AML-193 (cell line): Measurements from ENCODE around the gene CCNK.

Experiments
- DNase-seq, 2 experiments: peaks; one replicate each; lab custom pipeline; 2025; lab: John Stamatoyannopoulos, UW

Gene CCNK

GRCh38 chr14:99535908-99536778, 54.9 kb downstream of the CCNK start:
- DNase-seq = no peak

- no peak for DNase-seq
These were observed 56.2 kb downstream of the CCNK start for GRCh38 chr14:99537399-99537798.

- no peak for DNase-seq
These were observed 57.1 kb downstream of the CCNK start for GRCh38 chr14:99538275-99538674.

GRCh38 chr14:99538733-99539132, 57.5 kb downstream of the CCNK start:
- DNase-seq = no peak

- DNase-seq = no peak
These were observed 58.3 kb downstream of the CCNK start for GRCh38 chr14:99539491-99539890.

- no peak for DNase-seq
These were observed 59.2 kb downstream of the CCNK start for GRCh38 chr14:99540196-99541032.

GRCh38 chr14:99541211-99541610, 60.0 kb downstream of the CCNK start:
- DNase-seq = no peak

GRCh38 chr14:99541677-99542470, 60.7 kb downstream of the CCNK start:
- DNase-seq = peak in 1 of 2 experiments; percentile 20

- no peak for DNase-seq
These were observed 61.4 kb downstream of the CCNK start for GRCh38 chr14:99542566-99542965.

- DNase-seq = no peak
These were observed 62.2 kb downstream of the CCNK start for GRCh38 chr14:99543370-99543769.

- DNase-seq = no peak
These were observed 62.8 kb downstream of the CCNK start for GRCh38 chr14:99543985-99544384.

- no peak for DNase-seq
These were observed 63.8 kb downstream of the CCNK start for GRCh38 chr14:99544991-99545390.

GRCh38 chr14:99545586-99545985, 64.4 kb downstream of the CCNK start:
- no peak for DNase-seq

- no peak for DNase-seq
These were observed 65.1 kb downstream of the CCNK start for GRCh38 chr14:99546234-99546879.

GRCh38 chr14:99548255-99548654, 67.0 kb downstream of the CCNK start:
- no peak for DNase-seq

- no peak for DNase-seq
These were observed 67.8 kb downstream of the CCNK start for GRCh38 chr14:99548871-99549515.

GRCh38 chr14:99549684-99550083, 68.5 kb downstream of the CCNK start:
- no peak for DNase-seq

- no peak for DNase-seq
These were observed 69.3 kb downstream of the CCNK start for GRCh38 chr14:99550387-99550992.

- no peak for DNase-seq
These were observed 70.1 kb downstream of the CCNK start for GRCh38 chr14:99551034-99551922.
